Posterior cingulate gyrus (tissue), 11 donors: Measurements from ENCODE around the gene TSHZ3.
A peak's percentile ranks its signal among the peaks of the same experiment; 100 is the strongest.

Experiments used
- DNase-seq, 10 donors: peaks; one replicate each; pipeline versions ENCODE4 v3.0.0 to v3.0.0-alpha.2; 2020 to 2021; ENCODE audit warnings: mixed read lengths in 3 of 10
- intact Hi-C: fragments of 100-400 bp; cut with DNase I; formaldehyde crosslinking; loops from one replicate; pipeline ENCODE4 v1.15.1; 2023

The TSHZ3 gene

GRCh38 chr19:31355665-31356289, 6.5 kb upstream of the TSHZ3 start:
- no peak for DNase-seq
- intact Hi-C loops = no loop called here

- intact Hi-C loops = no loop called here
- DNase-seq = no peak
These were observed 5.8 kb upstream of the TSHZ3 start for GRCh38 chr19:31354799-31355664.

- DNase-seq = no peak
- intact Hi-C loops = no loop called here
These were observed 5.1 kb upstream of the TSHZ3 start for GRCh38 chr19:31354316-31354715.

GRCh38 chr19:31353833-31354232, 4.6 kb upstream of the TSHZ3 start:
- no peak for DNase-seq
- intact Hi-C loops = no loop called here

- DNase-seq = no peak
- intact Hi-C loops = no loop called here
These were observed 3.8 kb upstream of the TSHZ3 start for GRCh38 chr19:31352782-31353651.

GRCh38 chr19:31352296-31352781, 3.1 kb upstream of the TSHZ3 start:
- intact Hi-C loops = no loop called here
- no peak for DNase-seq

GRCh38 chr19:31351855-31352195, 2.6 kb upstream of the TSHZ3 start:
- intact Hi-C loops = no loop called here
- no peak for DNase-seq

- DNase-seq = peak in 1 of 10 donors; percentile 24
- intact Hi-C loops = no loop called here
These were observed 2.0 kb upstream of the TSHZ3 start for GRCh38 chr19:31351056-31351854.

- intact Hi-C loops = no loop called here
- DNase-seq = peak in 7 of 10 donors; percentile 25 to 91 (median 66)
These were observed 1.4 kb upstream of the TSHZ3 start for GRCh38 chr19:31350693-31351055.

- DNase-seq = no peak
- intact Hi-C loops = no loop called here
These were observed 927 bp upstream of the TSHZ3 start for GRCh38 chr19:31350033-31350692.

GRCh38 chr19:31348481-31349159, 616 bp downstream of the TSHZ3 start:
- peak in 1 of 10 donors; percentile 87 for DNase-seq
- intact Hi-C loops = loop anchor here (2.0 kb wide), 1 partner anchor 666 kb away; no protein-coding TSS in a partner anchor

- intact Hi-C loops = loop anchor here (2.0 kb wide), 1 partner anchor 665 kb away; no protein-coding TSS in a partner anchor
- DNase-seq = no peak
These were observed 1.3 kb downstream of the TSHZ3 start for GRCh38 chr19:31347828-31348392.

- no peak for DNase-seq
- intact Hi-C loops = no loop called here
These were observed 1.9 kb downstream of the TSHZ3 start for GRCh38 chr19:31347354-31347753.

GRCh38 chr19:31346184-31347059, 2.8 kb downstream of the TSHZ3 start:
- intact Hi-C loops = no loop called here
- no peak for DNase-seq

GRCh38 chr19:31344403-31344802, 4.8 kb downstream of the TSHZ3 start:
- intact Hi-C loops = no loop called here
- no peak for DNase-seq

- intact Hi-C loops = no loop called here
- DNase-seq = no peak
These were observed 6.3 kb downstream of the TSHZ3 start for GRCh38 chr19:31342926-31343325.
